SK-N-MC (cell line): ENCODE measurements around the gene ISLR2.

ENCODE experiments used
- EZH2 ChIP-seq: fragments of 200-600 bp; sonication (generic); IDR thresholded peaks from one replicate; pipeline ENCODE4 v1.6.1; 2017; ENCODE audit warnings: antibody characterized with exemption
- FOXP2 ChIP-seq: optimal IDR thresholded peaks from 2 replicates; pipeline ENCODE3; 2011; ENCODE audit warnings: mild to moderate bottlenecking, moderate library complexity; ENCODE audit not compliant: insufficient read depth; ENCODE audit errors: extremely low read length, control extremely low read depth
- POLR2AphosphoS5 ChIP-seq: IDR thresholded peaks from 2 replicates; pipeline ENCODE4 v1.6.1; 2012; ENCODE audit warnings: mild to moderate bottlenecking, low read depth, low read length, borderline replicate concordance

DNA sequence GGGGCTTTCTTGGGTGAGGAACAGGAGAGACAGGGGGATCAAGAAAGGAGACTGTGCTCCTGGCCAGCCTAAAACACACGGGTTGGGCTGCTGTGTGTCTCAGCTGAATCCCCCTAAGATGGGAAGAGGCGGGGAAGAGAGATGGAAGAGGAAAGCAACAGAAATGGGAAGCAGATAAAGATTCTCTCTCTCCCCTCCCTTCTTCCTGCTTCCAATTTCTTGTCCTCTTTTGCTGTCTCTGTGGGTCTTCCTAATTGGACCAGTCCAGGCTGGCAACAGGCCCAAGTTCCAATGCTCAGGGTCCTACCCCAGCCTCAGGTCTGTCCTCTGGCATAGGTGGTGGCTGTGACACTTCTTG lies 7.1 kb downstream of the ISLR2 start:
- TF ChIP-seq POLR2AphosphoS5 (no peak), EZH2 (no peak), FOXP2 (no peak)
